Measurements from ENCODE around the gene WTAP.
A peak's percentile ranks its signal among the peaks of the same experiment; 100 is the strongest.

The WTAP gene

DNA sequence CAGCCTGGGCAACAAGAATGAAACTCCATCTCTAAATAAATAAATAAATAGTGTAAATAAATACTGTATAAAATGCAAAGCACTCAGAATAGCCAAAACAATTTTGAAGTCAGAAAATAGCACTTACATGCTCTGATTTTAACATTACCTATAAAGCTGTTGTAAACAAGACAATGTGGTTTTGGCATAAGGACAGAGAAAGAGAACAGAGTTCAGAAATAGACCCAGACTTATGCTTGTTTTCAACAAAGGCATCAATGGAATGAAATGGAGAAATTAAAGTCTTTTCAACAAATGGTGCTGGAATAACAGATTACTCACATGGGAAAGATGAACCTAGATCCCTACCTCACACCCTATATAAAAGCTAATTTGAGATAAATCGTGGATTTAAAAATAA lies 44.9 kb downstream of the WTAP start:
- Mint-ChIP-seq H3K27me3 (ENCODE audit: low read depth, poor library complexity) (peaks cover 3% of the 10 kb centered on the region), H3K27ac (no peak overlapping the region), H3K9me3 (peaks cover 21% of the 10 kb centered on the region), H3K4me3 (no peak overlapping the region), H3K36me3 (ENCODE audit: low read depth) (peaks cover 99% of the 10 kb centered on the region), H3K4me1 (no peaks in the 10 kb centered on the region)
- TF ChIP-seq, protein P1, sequence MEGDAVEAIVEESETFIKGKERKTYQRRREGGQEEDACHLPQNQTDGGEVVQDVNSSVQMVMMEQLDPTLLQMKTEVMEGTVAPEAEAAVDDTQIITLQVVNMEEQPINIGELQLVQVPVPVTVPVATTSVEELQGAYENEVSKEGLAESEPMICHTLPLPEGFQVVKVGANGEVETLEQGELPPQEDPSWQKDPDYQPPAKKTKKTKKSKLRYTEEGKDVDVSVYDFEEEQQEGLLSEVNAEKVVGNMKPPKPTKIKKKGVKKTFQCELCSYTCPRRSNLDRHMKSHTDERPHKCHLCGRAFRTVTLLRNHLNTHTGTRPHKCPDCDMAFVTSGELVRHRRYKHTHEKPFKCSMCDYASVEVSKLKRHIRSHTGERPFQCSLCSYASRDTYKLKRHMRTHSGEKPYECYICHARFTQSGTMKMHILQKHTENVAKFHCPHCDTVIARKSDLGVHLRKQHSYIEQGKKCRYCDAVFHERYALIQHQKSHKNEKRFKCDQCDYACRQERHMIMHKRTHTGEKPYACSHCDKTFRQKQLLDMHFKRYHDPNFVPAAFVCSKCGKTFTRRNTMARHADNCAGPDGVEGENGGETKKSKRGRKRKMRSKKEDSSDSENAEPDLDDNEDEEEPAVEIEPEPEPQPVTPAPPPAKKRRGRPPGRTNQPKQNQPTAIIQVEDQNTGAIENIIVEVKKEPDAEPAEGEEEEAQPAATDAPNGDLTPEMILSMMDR (IDR thresholded peaks at IDR 0.05) = no peak
- DNase-seq = no peak

DNA sequence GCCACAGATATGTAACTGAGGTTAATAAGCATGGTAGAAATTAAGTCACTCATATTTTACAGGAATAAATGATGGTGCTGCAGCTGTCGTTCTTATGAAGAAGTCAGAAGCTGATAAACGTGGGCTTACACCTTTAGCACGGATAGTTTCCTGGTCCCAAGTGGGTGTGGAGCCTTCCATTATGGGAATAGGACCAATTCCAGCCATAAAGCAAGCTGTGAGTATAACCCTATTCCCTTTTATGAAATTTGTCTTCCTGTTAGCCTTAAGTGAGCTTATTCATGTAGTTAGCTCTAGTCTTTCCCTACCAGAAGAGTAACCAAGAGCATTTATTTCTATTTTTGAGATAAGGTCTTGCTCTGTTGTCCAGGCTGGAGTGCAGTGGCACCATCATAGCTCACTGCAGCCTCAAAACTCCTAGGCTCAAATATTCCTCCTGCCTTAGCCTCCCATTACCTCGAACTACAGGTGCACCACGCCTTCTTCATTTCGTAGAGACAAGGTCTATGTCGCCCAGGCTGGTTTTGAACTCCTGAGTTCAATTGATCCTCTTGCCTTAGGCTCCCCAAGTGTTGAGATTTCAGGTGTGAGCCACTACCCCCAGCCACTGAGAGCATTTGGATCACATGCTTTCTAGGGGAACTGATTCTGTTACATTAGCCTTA lies 50.1 kb downstream of the WTAP start:
- no peak overlapping the region for H3K4me3 Mint-ChIP-seq
- no peak overlapping the region for H3K27ac Mint-ChIP-seq
- H3K9me3 Mint-ChIP-seq = no peaks in the 10 kb centered on the region
- no peaks in the 10 kb centered on the region for H3K4me1 Mint-ChIP-seq
- TF ChIP-seq, protein P1 (IDR thresholded peaks at IDR 0.05) = no peak
- DNase-seq = no peak
- H3K27me3 Mint-ChIP-seq (ENCODE audit: low read depth, poor library complexity) = no peaks in the 10 kb centered on the region
- peaks cover 92% of the 10 kb centered on the region for H3K36me3 Mint-ChIP-seq (ENCODE audit: low read depth)

DNA sequence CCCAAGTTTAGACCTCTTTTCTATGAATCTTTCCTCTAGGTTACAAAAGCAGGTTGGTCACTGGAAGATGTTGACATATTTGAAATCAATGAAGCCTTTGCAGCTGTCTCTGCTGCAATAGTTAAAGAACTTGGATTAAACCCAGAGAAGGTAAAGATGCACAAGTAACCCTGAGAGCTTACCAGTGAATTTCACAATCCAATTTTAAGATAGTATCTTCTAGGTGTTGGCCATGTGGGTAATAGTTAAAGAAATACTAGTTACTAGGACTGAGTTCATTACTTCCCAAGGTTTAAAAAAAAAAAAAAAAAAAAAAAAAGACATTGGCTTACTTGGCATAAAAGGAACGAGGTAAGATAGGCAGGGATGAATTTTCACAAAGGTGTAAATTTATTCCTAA lies 50.8 kb downstream of the WTAP start:
- Mint-ChIP-seq H3K27me3 (ENCODE audit: low read depth, poor library complexity) (no peaks in the 10 kb centered on the region), H3K4me1 (no peaks in the 10 kb centered on the region), H3K9me3 (no peaks in the 10 kb centered on the region), H3K4me3 (no peak overlapping the region), H3K36me3 (ENCODE audit: low read depth) (peaks cover 92% of the 10 kb centered on the region), H3K27ac (no peak overlapping the region)
- no peak for DNase-seq
- TF ChIP-seq, protein P1 (IDR thresholded peaks at IDR 0.05) = no peak

DNA sequence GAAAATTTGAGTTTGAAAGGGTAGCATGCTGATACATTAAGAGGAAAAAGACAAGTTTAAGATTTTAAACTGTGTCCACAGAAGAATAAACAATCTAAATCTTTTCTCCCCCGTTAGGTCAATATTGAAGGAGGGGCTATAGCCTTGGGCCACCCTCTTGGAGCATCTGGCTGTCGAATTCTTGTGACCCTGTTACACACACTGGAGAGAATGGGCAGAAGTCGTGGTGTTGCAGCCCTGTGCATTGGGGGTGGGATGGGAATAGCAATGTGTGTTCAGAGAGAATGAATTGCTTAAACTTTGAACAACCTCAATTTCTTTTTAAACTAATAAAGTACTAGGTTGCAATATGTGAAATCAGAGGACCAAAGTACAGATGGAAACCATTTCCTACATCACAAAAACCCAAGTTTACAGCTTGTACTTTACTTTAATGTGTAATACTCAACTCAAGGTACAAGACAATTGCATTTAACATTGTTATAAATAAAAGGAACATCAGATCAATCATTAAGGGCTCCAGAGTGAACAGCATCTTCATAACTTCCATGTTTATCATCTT lies 51.3 kb downstream of the WTAP start:
- no peaks in the 10 kb centered on the region for H3K4me1 Mint-ChIP-seq
- H3K36me3 Mint-ChIP-seq (ENCODE audit: low read depth) = peaks cover 92% of the 10 kb centered on the region
- no peak overlapping the region for H3K4me3 Mint-ChIP-seq
- H3K9me3 Mint-ChIP-seq = no peaks in the 10 kb centered on the region
- DNase-seq = no peak
- TF ChIP-seq, protein P1 (IDR thresholded peaks at IDR 0.05) = no peak
- no peaks in the 10 kb centered on the region for H3K27me3 Mint-ChIP-seq (ENCODE audit: low read depth, poor library complexity)
- no peak overlapping the region for H3K27ac Mint-ChIP-seq

DNA sequence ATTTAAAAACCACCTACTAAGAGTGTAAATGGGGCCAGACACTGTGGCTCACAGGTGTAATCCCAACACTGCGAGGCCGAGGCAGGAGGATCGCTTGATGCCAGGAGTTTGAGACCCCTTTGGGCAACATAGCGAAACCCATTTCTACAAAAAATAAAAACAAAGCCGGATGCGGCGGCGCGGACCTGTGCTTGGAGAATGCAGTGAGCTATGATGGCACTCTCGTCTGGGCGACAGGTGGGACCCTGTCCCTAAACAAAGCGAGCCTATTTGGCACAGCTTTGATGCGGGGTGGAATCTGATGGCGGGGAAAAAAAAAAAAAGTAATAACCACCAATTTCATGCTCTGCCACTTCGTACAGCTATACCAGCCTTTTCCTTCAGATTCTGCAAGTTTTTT lies 61.0 kb downstream of the WTAP start:
- Mint-ChIP-seq H3K9me3 (no peaks in the 10 kb centered on the region), H3K27ac (peak overlapping the region; percentile 83), H3K4me3 (peak overlapping the region; percentile 99), H3K4me1 (peaks cover 48% of the 10 kb centered on the region), H3K27me3 (ENCODE audit: low read depth, poor library complexity) (no peaks in the 10 kb centered on the region), H3K36me3 (ENCODE audit: low read depth) (peaks cover 62% of the 10 kb centered on the region)
- TF ChIP-seq, protein P1 (IDR thresholded peaks at IDR 0.05) = no peak
- DNase-seq = no peak

Measured in nephron progenitor cell (in vitro differentiated cells).